WTC11 (cell line): Measurements from ENCODE around the gene RACK1.

Source experiments
- CBFB ChIP-seq: sonication (generic); formaldehyde crosslinking; IDR thresholded peaks from 2 replicates; pipeline ENCODE4 v1.8.1; 2022; ENCODE audit warnings: mild to moderate bottlenecking, low read depth, missing genetic modification reagents
- ELF4 ChIP-seq: sonication (generic); formaldehyde crosslinking; IDR thresholded peaks from 2 replicates; pipeline ENCODE4 v1.8.1; 2022; ENCODE audit warnings: low read depth, mild to moderate bottlenecking, moderate library complexity, missing genetic modification reagents
- NFYB ChIP-seq: sonication (generic); formaldehyde crosslinking; conservative IDR thresholded peaks from 2 replicates; pipeline ENCODE4 v1.8.0; 2022; ENCODE audit warnings: low read depth, missing genetic modification reagents
- NR2C2 ChIP-seq: sonication (generic); formaldehyde crosslinking; IDR thresholded peaks from 2 replicates; pipeline ENCODE4 v1.8.0; 2022; ENCODE audit warnings: mild to moderate bottlenecking, missing genetic modification reagents
- NR3C1 ChIP-seq: sonication (generic); formaldehyde crosslinking; conservative IDR thresholded peaks from 2 replicates; pipeline ENCODE4 v1.8.1; 2023; ENCODE audit warnings: low read depth, mild to moderate bottlenecking, missing genetic modification reagents
- TCF7 ChIP-seq: sonication (generic); formaldehyde crosslinking; IDR thresholded peaks from 2 replicates; pipeline ENCODE4 v1.8.0; 2022; ENCODE audit warnings: mild to moderate bottlenecking, low read depth, missing genetic modification reagents, moderate library complexity
- TF ChIP-seq, protein P1 (sequence below): fragments of 200-600 bp; IDR thresholded peaks from 2 replicates; pipeline ENCODE4 v1.8.0; 2022; ENCODE audit warnings: antibody characterized with exemption
- TF ChIP-seq, protein P2 (sequence below): sonication (generic); formaldehyde crosslinking; IDR thresholded peaks from 2 replicates; pipeline ENCODE4 v1.8.1; 2022; ENCODE audit warnings: mild to moderate bottlenecking, missing genetic modification reagents, moderate library complexity, borderline replicate concordance
- TF ChIP-seq, protein P3 (sequence below): sonication (generic); formaldehyde crosslinking; IDR thresholded peaks from 2 replicates; pipeline ENCODE4 v1.8.1; 2023; ENCODE audit warnings: mild to moderate bottlenecking, moderate library complexity, missing genetic modification reagents

DNA sequence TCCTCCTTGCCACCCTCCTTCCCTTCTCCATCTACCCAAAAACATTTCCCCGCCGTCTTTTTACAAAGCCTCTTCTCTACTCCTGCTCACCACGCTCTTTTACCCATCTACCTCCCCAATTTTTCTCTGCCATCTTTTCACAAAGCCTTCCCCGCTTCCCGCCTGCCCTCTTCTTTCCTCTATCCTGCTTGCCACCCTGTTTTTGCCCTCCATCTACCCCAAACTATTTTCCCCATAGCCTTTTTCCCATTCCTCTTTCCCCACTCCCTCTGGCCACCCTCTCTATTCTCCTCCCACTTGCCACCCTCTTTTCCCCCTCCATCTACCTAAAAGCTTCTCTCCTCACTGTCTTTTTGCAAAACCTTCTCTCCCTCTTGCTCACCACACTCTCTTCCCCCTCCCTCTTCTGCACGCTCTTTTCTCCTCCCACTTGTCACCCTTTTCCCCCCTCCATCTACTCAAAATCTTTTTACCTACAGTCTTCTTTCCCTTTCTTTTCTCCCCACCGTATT, 36.6 kb upstream of the RACK1 start:
- TF ChIP-seq, protein P1, sequence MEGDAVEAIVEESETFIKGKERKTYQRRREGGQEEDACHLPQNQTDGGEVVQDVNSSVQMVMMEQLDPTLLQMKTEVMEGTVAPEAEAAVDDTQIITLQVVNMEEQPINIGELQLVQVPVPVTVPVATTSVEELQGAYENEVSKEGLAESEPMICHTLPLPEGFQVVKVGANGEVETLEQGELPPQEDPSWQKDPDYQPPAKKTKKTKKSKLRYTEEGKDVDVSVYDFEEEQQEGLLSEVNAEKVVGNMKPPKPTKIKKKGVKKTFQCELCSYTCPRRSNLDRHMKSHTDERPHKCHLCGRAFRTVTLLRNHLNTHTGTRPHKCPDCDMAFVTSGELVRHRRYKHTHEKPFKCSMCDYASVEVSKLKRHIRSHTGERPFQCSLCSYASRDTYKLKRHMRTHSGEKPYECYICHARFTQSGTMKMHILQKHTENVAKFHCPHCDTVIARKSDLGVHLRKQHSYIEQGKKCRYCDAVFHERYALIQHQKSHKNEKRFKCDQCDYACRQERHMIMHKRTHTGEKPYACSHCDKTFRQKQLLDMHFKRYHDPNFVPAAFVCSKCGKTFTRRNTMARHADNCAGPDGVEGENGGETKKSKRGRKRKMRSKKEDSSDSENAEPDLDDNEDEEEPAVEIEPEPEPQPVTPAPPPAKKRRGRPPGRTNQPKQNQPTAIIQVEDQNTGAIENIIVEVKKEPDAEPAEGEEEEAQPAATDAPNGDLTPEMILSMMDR = no peak
- TF ChIP-seq ELF4 (CRISPR knock-in tag) (no peak), TCF7 (CRISPR knock-in tag) (no peak), NR2C2 (CRISPR knock-in tag) (no peak), NFYB (CRISPR knock-in tag) (no peak), CBFB (CRISPR knock-in tag) (no peak), NR3C1 (CRISPR knock-in tag) (no peak)
- TF ChIP-seq, protein P2, sequence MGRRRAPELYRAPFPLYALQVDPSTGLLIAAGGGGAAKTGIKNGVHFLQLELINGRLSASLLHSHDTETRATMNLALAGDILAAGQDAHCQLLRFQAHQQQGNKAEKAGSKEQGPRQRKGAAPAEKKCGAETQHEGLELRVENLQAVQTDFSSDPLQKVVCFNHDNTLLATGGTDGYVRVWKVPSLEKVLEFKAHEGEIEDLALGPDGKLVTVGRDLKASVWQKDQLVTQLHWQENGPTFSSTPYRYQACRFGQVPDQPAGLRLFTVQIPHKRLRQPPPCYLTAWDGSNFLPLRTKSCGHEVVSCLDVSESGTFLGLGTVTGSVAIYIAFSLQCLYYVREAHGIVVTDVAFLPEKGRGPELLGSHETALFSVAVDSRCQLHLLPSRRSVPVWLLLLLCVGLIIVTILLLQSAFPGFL (CRISPR knock-in tag) = no peak
- TF ChIP-seq, protein P3, sequence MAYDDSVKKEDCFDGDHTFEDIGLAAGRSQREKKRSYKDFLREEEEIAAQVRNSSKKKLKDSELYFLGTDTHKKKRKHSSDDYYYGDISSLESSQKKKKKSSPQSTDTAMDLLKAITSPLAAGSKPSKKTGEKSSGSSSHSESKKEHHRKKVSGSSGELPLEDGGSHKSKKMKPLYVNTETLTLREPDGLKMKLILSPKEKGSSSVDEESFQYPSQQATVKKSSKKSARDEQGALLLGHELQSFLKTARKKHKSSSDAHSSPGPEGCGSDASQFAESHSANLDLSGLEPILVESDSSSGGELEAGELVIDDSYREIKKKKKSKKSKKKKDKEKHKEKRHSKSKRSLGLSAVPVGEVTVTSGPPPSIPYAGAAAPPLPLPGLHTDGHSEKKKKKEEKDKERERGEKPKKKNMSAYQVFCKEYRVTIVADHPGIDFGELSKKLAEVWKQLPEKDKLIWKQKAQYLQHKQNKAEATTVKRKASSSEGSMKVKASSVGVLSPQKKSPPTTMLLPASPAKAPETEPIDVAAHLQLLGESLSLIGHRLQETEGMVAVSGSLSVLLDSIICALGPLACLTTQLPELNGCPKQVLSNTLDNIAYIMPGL (CRISPR knock-in tag) = no peak
